ENCODE data around the gene LRRC31.

- TF ChIP-seq POLR2A (IDR thresholded peaks at IDR 0.05; ENCODE audit: low read depth, low read length) (no peak), POLR2AphosphoS5 (IDR thresholded peaks at IDR 0.05; ENCODE audit: low read depth, low read length) (no peak), TAF1 (IDR thresholded peaks at IDR 0.05; ENCODE audit: low read depth, low read length) (no peak), SPI1 (IDR thresholded peaks at IDR 0.05; ENCODE audit: low read depth, low read length) (no peak)
These were observed 11.9 kb downstream of the LRRC31 start for GRCh38 chr3:169857811-169858210.

All from GM12891 (cell line).